ENCODE measurements around the gene CREB3L1.

Gene CREB3L1

GRCh38 chr11:46367244-46367915, 89.9 kb downstream of the CREB3L1 start:
- peak; percentile 88 to 89 for DNase-seq

GRCh38 chr11:46367916-46368267, 90.4 kb downstream of the CREB3L1 start:
- no peak for DNase-seq

GRCh38 chr11:46369458-46370152, 92.1 kb downstream of the CREB3L1 start:
- DNase-seq, result peak; percentile 75 to 79

DNA sequence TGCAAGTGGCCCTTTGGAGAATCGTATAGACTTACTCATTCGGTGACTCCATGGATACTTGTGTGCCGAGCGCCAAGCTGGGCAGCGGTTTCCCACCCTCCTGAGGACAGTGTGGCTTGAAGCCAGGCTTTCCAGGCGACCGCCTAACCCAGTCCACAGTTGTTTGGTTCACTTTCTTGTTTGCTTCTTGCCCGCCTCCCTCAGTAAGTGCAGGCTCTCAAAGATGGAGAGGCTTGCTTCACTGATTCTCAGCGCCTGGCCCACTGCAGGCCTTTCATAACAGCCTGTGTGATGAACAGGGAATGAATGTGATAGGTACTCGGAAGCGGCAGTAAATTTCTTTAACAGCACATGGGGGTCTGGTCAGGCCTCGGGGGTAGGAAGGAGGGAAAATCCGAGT, 92.8 kb downstream of the CREB3L1 start:
- DNase-seq, result no peak
